ENCODE measurements around the gene S100B. TPM values are rescaled to one million over a fixed set of nuclear protein-coding genes. Genes with fewer than 3 reads are reported as not detected.

S100B gene
- total RNA-seq, 1 donor from 2014 or later: not detected

DNA sequence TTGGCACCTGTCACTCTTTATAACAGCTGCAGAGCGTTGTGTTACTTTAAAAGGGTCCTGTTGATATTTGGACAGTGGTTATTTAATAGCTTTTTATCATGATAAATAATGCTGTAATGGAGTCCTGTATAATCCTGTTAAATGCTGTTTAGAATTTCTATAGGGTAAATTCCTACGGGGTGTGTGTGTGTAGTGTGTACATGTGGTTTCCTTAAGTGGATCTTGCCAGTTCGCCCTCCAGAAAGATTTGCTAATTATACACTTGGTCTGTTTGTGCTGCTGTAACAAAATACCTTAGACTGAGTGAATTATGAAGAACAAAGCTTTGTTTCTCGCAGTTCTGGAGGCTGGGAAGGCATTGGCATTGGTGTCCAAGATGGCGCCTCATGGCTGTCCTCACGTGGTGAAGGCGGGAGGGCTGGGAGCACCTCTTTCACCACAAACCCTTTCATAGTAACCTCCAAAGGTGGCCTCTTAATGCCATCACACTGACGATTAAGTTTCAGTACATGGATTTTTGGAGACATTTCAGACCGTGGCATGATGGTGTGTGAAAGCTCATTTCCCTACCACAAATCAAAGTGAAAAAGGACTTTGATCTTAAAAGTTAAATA, 41.8 kb upstream of the S100B start:
- DNase-seq: no peak
- ATAC-seq (ENCODE audit: low read depth): no peak

DNA sequence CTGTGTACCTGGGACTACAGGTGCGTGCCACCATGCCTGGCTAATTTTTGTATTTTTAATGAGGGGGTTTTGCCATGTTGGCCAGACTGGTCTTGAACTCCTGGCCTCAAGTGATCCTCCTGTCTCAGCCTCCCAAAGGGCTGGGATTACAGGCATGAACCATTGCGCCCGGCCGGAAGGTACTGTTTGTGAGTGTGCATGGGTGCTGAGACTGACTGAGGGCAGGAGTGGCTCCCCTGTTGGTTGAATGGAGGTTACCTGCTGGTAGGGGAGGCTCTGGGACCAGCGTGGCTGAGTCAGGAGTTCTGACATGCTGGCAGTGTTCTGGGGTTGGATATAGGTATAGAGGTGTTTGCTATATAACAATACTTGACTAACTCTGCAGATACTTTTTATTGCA, 41.0 kb upstream of the S100B start:
- intact Hi-C loops (cut with micrococcal nuclease): no loop called here
- H3K27me3 Mint-ChIP-seq: no peaks in the 10 kb centered on the region
- DNase-seq (no peak), ATAC-seq (ENCODE audit: low read depth) (no peak)
- H3K4me3 Mint-ChIP-seq: no peak overlapping the region
- no peaks in the 10 kb centered on the region for H3K4me1 Mint-ChIP-seq
- H3K27ac Mint-ChIP-seq: no peak overlapping the region
- ChIA-PET POLR2A (no interaction called here), CTCF (no interaction called here)
- TF ChIP-seq CTCF (IDR thresholded peaks at IDR 0.05): no peak
- H3K36me3 Mint-ChIP-seq (ENCODE audit: low read depth): peaks cover 87% of the 10 kb centered on the region
- no peaks in the 10 kb centered on the region for H3K9me3 Mint-ChIP-seq

More for the DNA sequence above, 41.8 kb upstream of the S100B start:
- Mint-ChIP-seq H3K36me3 (ENCODE audit: low read depth) (peaks cover 87% of the 10 kb centered on the region), H3K9me3 (no peaks in the 10 kb centered on the region), H3K4me3 (no peak overlapping the region), H3K27ac (no peak overlapping the region), H3K4me1 (no peaks in the 10 kb centered on the region), H3K27me3 (no peaks in the 10 kb centered on the region)
- no peak for TF ChIP-seq CTCF (IDR thresholded peaks at IDR 0.05)
- ChIA-PET POLR2A (no interaction called here), CTCF (no interaction called here)
- intact Hi-C loops (cut with micrococcal nuclease): no loop called here

- ATAC-seq (ENCODE audit: low read depth): no peak
- H3K27ac Mint-ChIP-seq: no peak overlapping the region
- H3K4me3 Mint-ChIP-seq: no peak overlapping the region
- H3K9me3 Mint-ChIP-seq: no peaks in the 10 kb centered on the region
- peaks cover 14% of the 10 kb centered on the region for H3K4me1 Mint-ChIP-seq
- H3K27me3 Mint-ChIP-seq: no peaks in the 10 kb centered on the region
- intact Hi-C loops (cut with micrococcal nuclease): no loop called here
- CTCF ChIA-PET: no interaction called here
- TF ChIP-seq CTCF (IDR thresholded peaks at IDR 0.05): no peak
- H3K36me3 Mint-ChIP-seq (ENCODE audit: low read depth): peaks cover 75% of the 10 kb centered on the region
- POLR2A ChIA-PET: no interaction called here
- DNase-seq: no peak
These were observed 38.7 kb upstream of the S100B start for GRCh38 chr21:46643379-46644177.

DNA sequence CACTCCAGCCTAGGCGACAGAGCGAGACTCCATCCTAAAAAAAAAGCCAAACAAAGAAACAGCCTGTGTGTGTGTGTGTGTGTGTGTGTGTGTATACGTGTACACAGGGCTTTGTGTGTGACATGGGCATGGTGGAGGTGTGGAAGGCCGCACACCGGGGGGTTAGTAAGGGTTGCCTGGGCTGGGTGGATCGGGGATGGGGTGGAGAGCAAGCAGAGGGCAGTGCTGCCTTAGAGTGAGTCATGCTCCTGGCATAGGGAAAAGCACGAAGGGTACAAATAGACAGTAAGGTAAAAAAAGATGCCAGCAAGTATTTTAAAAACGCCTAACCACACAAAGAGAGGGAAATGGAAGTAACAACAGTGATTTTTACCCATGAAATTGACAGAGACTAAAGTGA, 36.8 kb upstream of the S100B start:
- ATAC-seq (ENCODE audit: low read depth) (no peak), DNase-seq (no peak)
- Mint-ChIP-seq H3K9me3 (no peaks in the 10 kb centered on the region), H3K4me3 (no peak overlapping the region), H3K27ac (no peak overlapping the region), H3K4me1 (peaks cover 29% of the 10 kb centered on the region), H3K27me3 (no peaks in the 10 kb centered on the region), H3K36me3 (ENCODE audit: low read depth) (peaks cover 70% of the 10 kb centered on the region)
- ChIA-PET POLR2A (no interaction called here), CTCF (no interaction called here)
- TF ChIP-seq CTCF (IDR thresholded peaks at IDR 0.05): no peak
- intact Hi-C loops (cut with micrococcal nuclease): no loop called here

GRCh38 chr21:46639489-46640386, 34.9 kb upstream of the S100B start:
- no peak for ATAC-seq (ENCODE audit: low read depth)

More at GRCh38 chr21:46639489-46640386, 34.9 kb upstream of the S100B start:
- H3K9me3 Mint-ChIP-seq: no peaks in the 10 kb centered on the region
- H3K27ac Mint-ChIP-seq: no peak overlapping the region
- no peak for DNase-seq
- intact Hi-C loops (cut with micrococcal nuclease): no loop called here
- ChIA-PET CTCF (interaction anchor here (0.9 kb wide), 1 partner anchor 497 kb away, joined by 4 read pairs; no protein-coding TSS in a partner anchor), POLR2A (interaction anchor here (0.7 kb wide), 1 partner anchor 180 kb away, joined by 3 read pairs; no protein-coding TSS in a partner anchor)
- peaks cover 40% of the 10 kb centered on the region for H3K4me1 Mint-ChIP-seq
- H3K27me3 Mint-ChIP-seq: no peaks in the 10 kb centered on the region
- H3K4me3 Mint-ChIP-seq: no peak overlapping the region
- H3K36me3 Mint-ChIP-seq (ENCODE audit: low read depth): peaks cover 57% of the 10 kb centered on the region
- TF ChIP-seq CTCF (IDR thresholded peaks at IDR 0.05): no peak
